K562 (cell line): ENCODE measurements around the gene SKAP1. TPM values are rescaled to one million over a fixed set of nuclear protein-coding genes. Genes with fewer than 3 reads are reported as not detected.
A peak's percentile ranks its signal among the peaks of the same experiment; 100 is the strongest.

Experiments used
- ATAC-seq: fragments of 200-7000 bp; cut with Tn5 transposase; 3 replicates; pipeline ENCODE4 v1.9.1; 2020; ENCODE audit warnings: moderate library complexity
- BruUV-seq: library from RNA; stranded (reverse); fragments of 400-500 nt; replicated peaks from 2 replicates; lab custom pipeline; 2021; lab: Mats Ljungman, UMichigan
- CTCF ChIA-PET: fragments of 300-600 bp; formaldehyde crosslinking; extraction: SDS; loops from one replicate; lab custom pipeline; 2021; ENCODE audit warnings: low intra/inter-chr PET ratio; lab: Yijun Ruan, JAX
- POLR2A ChIA-PET: fragments of 300-600, 350-650 bp; sonication (Branson Sonifier 250); formaldehyde crosslinking; extraction: SDS; loops from one replicate; lab custom pipeline; 2021; ENCODE audit warnings: antibody characterized with exemption, inconsistent platforms; lab: Yijun Ruan, JAX
- DNase-seq, 4 experiments: peaks; one replicate each; pipeline versions ENCODE4 v3.0.0 to v3.0.0-alpha.2; 2011 to 2018; ENCODE audit warnings: low spot score in 3 of 4, mixed read lengths in 3 of 4; ENCODE audit errors: extremely low read depth in 1 of 4
- FAIRE-seq: peaks from 2 replicates; lab custom pipeline; 2011; peaks lifted over from hg19 to GRCh38; lab: Jason Lieb, UNC
- H2AFZ ChIP-seq: 2 replicates; pipeline ENCODE4 v1.6.0; 2011; ENCODE audit warnings: low read depth, low read length, control low read depth, inconsistent platforms
- H3K27ac ChIP-seq: fragments of 200-600 bp; 3 replicates; pipeline ENCODE4 v1.8.0; 2011; ENCODE audit warnings: low read depth, mild to moderate bottlenecking, control low read depth, inconsistent platforms, low read length, moderate library complexity, mixed read lengths; ENCODE audit errors: extremely low read depth
- H3K27me3 ChIP-seq, 2 experiments: fragments of 300-600 bp in 1 of 2; 2 replicates in 1 of 2; 3 replicates in 1 of 2; pipeline versions ENCODE4 v1.6.0 to v1.8.0; 2011; ENCODE audit warnings: inconsistent platforms in 2 of 2, low read length in 2 of 2, mild to moderate bottlenecking in 1 of 2, mixed read lengths in 1 of 2, moderate library complexity in 1 of 2; ENCODE audit not compliant: control insufficient read depth in 2 of 2, insufficient read depth in 2 of 2
- H3K36me3 ChIP-seq: fragments of 300-600 bp; 3 replicates; pipeline ENCODE4 v1.8.0; 2011; ENCODE audit warnings: mild to moderate bottlenecking, low read length, inconsistent platforms; ENCODE audit not compliant: control insufficient read depth, insufficient read depth
- H3K4me1 ChIP-seq, 2 experiments: fragments of 200-600 bp in 1 of 2; replicated peaks in 1 of 2; 2 replicates in 1 of 2; 3 replicates in 1 of 2; pipeline versions ENCODE4 v1.5.1 to v1.8.0; 2011; ENCODE audit warnings: inconsistent platforms in 2 of 2, low read length in 2 of 2, mild to moderate bottlenecking in 1 of 2, mixed read lengths in 1 of 2, moderate library complexity in 1 of 2; ENCODE audit not compliant: control insufficient read depth in 2 of 2, insufficient read depth in 2 of 2
- H3K4me2 ChIP-seq: 2 replicates; pipeline ENCODE4 v1.6.1; 2011; ENCODE audit warnings: low read length, control low read depth, inconsistent platforms, mixed read lengths; ENCODE audit not compliant: insufficient read depth
- H3K4me3 ChIP-seq: fragments of 200-600 bp; sonication (generic), shearing (Covaris generic); 2 replicates; pipeline ENCODE4 v1.5.1; 2016; ENCODE audit warnings: control low read depth, inconsistent platforms
- H3K79me2 ChIP-seq: fragments of 200-600 bp; 3 replicates; pipeline ENCODE4 v1.8.0; 2011; ENCODE audit warnings: low read length, inconsistent platforms; ENCODE audit not compliant: control insufficient read depth, insufficient read depth
- H3K9ac ChIP-seq, 2 experiments: 2 replicates each; pipeline versions ENCODE4 v1.6.0 to v1.6.1; 2011; ENCODE audit warnings: low read depth in 2 of 2, low read length in 2 of 2, control low read depth in 1 of 2, inconsistent platforms in 1 of 2, mild to moderate bottlenecking in 1 of 2, mixed read lengths in 1 of 2; ENCODE audit not compliant: insufficient read depth in 1 of 2
- H3K9me1 ChIP-seq: one replicate; pipeline ENCODE4 v1.6.0; 2011; ENCODE audit warnings: inconsistent platforms, mild to moderate bottlenecking, low read length, moderate library complexity; ENCODE audit not compliant: control insufficient read depth, insufficient read depth
- H3K9me3 ChIP-seq: replicated peaks from 2 replicates; pipeline ENCODE4 v1.5.1; 2011; ENCODE audit warnings: low read depth, low read length, inconsistent platforms; ENCODE audit not compliant: control insufficient read depth, insufficient read depth
- H4K20me1 ChIP-seq: replicated peaks from 2 replicates; pipeline ENCODE4 v1.6.1; 2011; ENCODE audit warnings: low read length, inconsistent platforms, mixed read lengths; ENCODE audit not compliant: control insufficient read depth, insufficient read depth
- CAMTA2 ChIP-seq: fragments of 250-450 bp; sonication (Bioruptor Pico); conservative IDR thresholded peaks from 2 replicates; pipeline ENCODE4 v1.5.1; 2022
- CTCFL ChIP-seq: IDR thresholded peaks from 2 replicates; pipeline ENCODE4 v1.6.1; 2011; ENCODE audit warnings: borderline replicate concordance, low read depth, mild to moderate bottlenecking, moderate library complexity, low read length; ENCODE audit not compliant: insufficient read depth, poor library complexity, severe bottlenecking
- DMBX1 ChIP-seq: fragments of 250-450 bp; sonication (Bioruptor Pico); IDR thresholded peaks from 2 replicates; pipeline ENCODE4 v1.8.0; 2022; ENCODE audit warnings: inconsistent platforms, mild to moderate bottlenecking, moderate library complexity, borderline replicate concordance
- HNRNPK ChIP-seq: fragments of 200-400 bp; formaldehyde crosslinking; IDR thresholded peaks from one replicate; pipeline ENCODE4 v1.6.1; 2018; ENCODE audit warnings: mild to moderate bottlenecking, low read depth, low read length; ENCODE audit not compliant: poor library complexity, severe bottlenecking
- HOXB6 ChIP-seq: fragments of 250-450 bp; sonication (Bioruptor Pico); IDR thresholded peaks from 2 replicates; pipeline ENCODE4 v1.5.1; 2022; ENCODE audit warnings: mild to moderate bottlenecking, borderline replicate concordance
- IFI16 ChIP-seq: fragments of 250-450 bp; sonication (Bioruptor Pico); IDR thresholded peaks from 2 replicates; pipeline ENCODE4 v2.1.2; 2022; ENCODE audit warnings: mild to moderate bottlenecking, inconsistent platforms
- PTBP1 ChIP-seq: fragments of 200-400 bp; formaldehyde crosslinking; IDR thresholded peaks from 2 replicates; pipeline ENCODE4 v1.6.1; 2017; ENCODE audit warnings: low read depth, low read length
- RB1 ChIP-seq: fragments of 450-650 bp; IDR thresholded peaks from 2 replicates; pipeline ENCODE4 v1.6.1; 2017; ENCODE audit warnings: low read depth, mild to moderate bottlenecking
- SOX6 ChIP-seq: fragments of 450-650 bp; IDR thresholded peaks from 2 replicates; pipeline ENCODE4 v1.6.1; 2014; ENCODE audit warnings: mild to moderate bottlenecking
- ZC3H8 ChIP-seq: fragments of 450-650 bp; IDR thresholded peaks from 2 replicates; pipeline ENCODE4 v1.6.1; 2017
- ZFP30 ChIP-seq: fragments of 250-450 bp; sonication (Bioruptor Pico); IDR thresholded peaks from 2 replicates; pipeline ENCODE4 v1.8.0; 2022; ENCODE audit warnings: moderate library complexity, mild to moderate bottlenecking, inconsistent platforms, borderline replicate concordance
- ZNF592 ChIP-seq: fragments of 450-650 bp; IDR thresholded peaks from 2 replicates; pipeline ENCODE4 v1.6.1; 2017; ENCODE audit warnings: antibody characterized with exemption, mild to moderate bottlenecking
- WGBS: fragments of 100-300 bp; shearing (Covaris generic); methylation state at CpG from one replicate; pipeline ENCODE4 v1.1.6; 2016; ENCODE audit warnings: low coverage, mixed read lengths; ENCODE audit not compliant: insufficient coverage; ENCODE audit errors: missing lambda C conversion rate; 5-methylcytosine and 5-hydroxymethylcytosine counted together
- in situ Hi-C: fragments of 300-500 bp; cut with MboI; formaldehyde crosslinking; loops from 4 replicates; pipeline ENCODE4 v1.15.0; 2018; ENCODE audit warnings: inconsistent platforms, mixed read lengths
- intact Hi-C: fragments of 100-400 bp; cut with micrococcal nuclease; formaldehyde crosslinking; loops from 2 replicates; pipeline ENCODE4 v1.14.2; 2022
- polyA plus RNA-seq, 8 experiments: library from polyadenylated mRNA; depleted of rRNA in 4 of 8; stranded (reverse) in 5 of 8; unstranded in 3 of 8; fragments of >200 nt; fragmentation: Nextera tagmentation in 2 of 8; fragmentation: Illumina TruSeq in 1 of 8; extraction: Ambion mirVana in 2 of 8; extraction: Trizol in 1 of 8; gene quantifications; 2 replicates each; pipeline versions ENCODE4 v1.2.1 to v1.2.3, GENCODE V29; 2011 to 2014; ENCODE audit warnings: inconsistent platforms in 1 of 8, missing spikeins in 1 of 8
- total RNA-seq, 7 experiments: library from RNA; depleted of rRNA in 6 of 7; stranded (reverse); fragments of >200 nt in 6 of 7; fragmentation: Illumina TruSeq in 2 of 7; extraction: Trizol in 2 of 7; gene quantifications; 2 replicates each; pipeline versions ENCODE4 v1.2.1 to v1.2.3, GENCODE V29; 2011 to 2021; ENCODE audit warnings: low replicate concordance in 1 of 7
- TF ChIP-seq, protein P1 (sequence below): sonication (generic); formaldehyde crosslinking; IDR thresholded peaks from 2 replicates; pipeline ENCODE4 v1.8.1; 2023; ENCODE audit warnings: mild to moderate bottlenecking, missing genetic modification reagents

SKAP1 gene
- total and polyA plus RNA-seq, 9 of the 15 experiments (the other 6 are each of a cell fraction or from before 2014, with no cell fraction given), result 0.06 to 0.80 (median 0.10) TPM; not detected in 4

GRCh38 chr17:48241770-48242497 lies 188.1 kb downstream of the SKAP1 start:
- Histone ChIP-seq H3K4me2 (no peak overlapping the region), H3K9me3 (no peaks in the 10 kb centered on the region), H2AFZ (peak overlapping the region; percentile 88), H3K4me3 (no peak overlapping the region), H3K9ac (peak overlapping the region in 1 of 2 experiments; percentile 36; a peak in 1 of 4 replicates), H3K79me2 (no peaks in the 10 kb centered on the region), H4K20me1 (no peaks in the 10 kb centered on the region), H3K9me1 (no peaks in the 10 kb centered on the region), H3K36me3 (no peaks in the 10 kb centered on the region; the same call in 2 of the 3 replicates), H3K4me1 (peaks cover 12 to 79% of the 10 kb centered on the region in 2 experiments), H3K27ac (peak overlapping the region; percentile 74), H3K27me3 (no peaks in the 10 kb centered on the region)
- BruUV-seq, result no TSS peak
- WGBS, result 60% methylated on average over 7 of the region's 7 CpGs
- DNase-seq (no peak), FAIRE-seq (no peak), ATAC-seq (no peak)
- POLR2A ChIA-PET, result interaction anchor here (0.7 kb wide), 1 partner anchor 49 kb away, joined by 3 read pairs; no protein-coding TSS in a partner anchor
- intact Hi-C loops, result no loop called here
- CTCF ChIA-PET, result no interaction called here
- in situ Hi-C loops, result no loop called here
- TF ChIP-seq ZNF592, result 0 out of 2 replicates have a peak, but pooled peaks have one; percentile 60
- no peak for TF ChIP-seq HOXB6 (CRISPR knock-in tag)
- TF ChIP-seq ZC3H8, result no peak
- no peak for TF ChIP-seq ZFP30 (CRISPR knock-in tag)
- TF ChIP-seq RB1, result no peak
- no peak for TF ChIP-seq PTBP1
- TF ChIP-seq HNRNPK, result no peak
- TF ChIP-seq CTCFL, result no peak
- TF ChIP-seq, protein P1, sequence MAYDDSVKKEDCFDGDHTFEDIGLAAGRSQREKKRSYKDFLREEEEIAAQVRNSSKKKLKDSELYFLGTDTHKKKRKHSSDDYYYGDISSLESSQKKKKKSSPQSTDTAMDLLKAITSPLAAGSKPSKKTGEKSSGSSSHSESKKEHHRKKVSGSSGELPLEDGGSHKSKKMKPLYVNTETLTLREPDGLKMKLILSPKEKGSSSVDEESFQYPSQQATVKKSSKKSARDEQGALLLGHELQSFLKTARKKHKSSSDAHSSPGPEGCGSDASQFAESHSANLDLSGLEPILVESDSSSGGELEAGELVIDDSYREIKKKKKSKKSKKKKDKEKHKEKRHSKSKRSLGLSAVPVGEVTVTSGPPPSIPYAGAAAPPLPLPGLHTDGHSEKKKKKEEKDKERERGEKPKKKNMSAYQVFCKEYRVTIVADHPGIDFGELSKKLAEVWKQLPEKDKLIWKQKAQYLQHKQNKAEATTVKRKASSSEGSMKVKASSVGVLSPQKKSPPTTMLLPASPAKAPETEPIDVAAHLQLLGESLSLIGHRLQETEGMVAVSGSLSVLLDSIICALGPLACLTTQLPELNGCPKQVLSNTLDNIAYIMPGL, result no peak
- TF ChIP-seq IFI16 (CRISPR knock-in tag), result no peak
- TF ChIP-seq DMBX1 (CRISPR knock-in tag), result 0 out of 2 replicates have a peak, but pooled peaks have one; percentile 26
- no peak for TF ChIP-seq SOX6
- TF ChIP-seq CAMTA2 (CRISPR knock-in tag), result no peak
